ENCODE measurements around the gene PIK3CA. TPM values are rescaled to one million over a fixed set of nuclear protein-coding genes. Genes with fewer than 3 reads are reported as not detected.
A peak's percentile ranks its signal among the peaks of the same experiment; 100 is the strongest.

The PIK3CA gene
- total RNA-seq, 2 experiments from 2014 or later: 9.0 to 17.8 TPM

DNA sequence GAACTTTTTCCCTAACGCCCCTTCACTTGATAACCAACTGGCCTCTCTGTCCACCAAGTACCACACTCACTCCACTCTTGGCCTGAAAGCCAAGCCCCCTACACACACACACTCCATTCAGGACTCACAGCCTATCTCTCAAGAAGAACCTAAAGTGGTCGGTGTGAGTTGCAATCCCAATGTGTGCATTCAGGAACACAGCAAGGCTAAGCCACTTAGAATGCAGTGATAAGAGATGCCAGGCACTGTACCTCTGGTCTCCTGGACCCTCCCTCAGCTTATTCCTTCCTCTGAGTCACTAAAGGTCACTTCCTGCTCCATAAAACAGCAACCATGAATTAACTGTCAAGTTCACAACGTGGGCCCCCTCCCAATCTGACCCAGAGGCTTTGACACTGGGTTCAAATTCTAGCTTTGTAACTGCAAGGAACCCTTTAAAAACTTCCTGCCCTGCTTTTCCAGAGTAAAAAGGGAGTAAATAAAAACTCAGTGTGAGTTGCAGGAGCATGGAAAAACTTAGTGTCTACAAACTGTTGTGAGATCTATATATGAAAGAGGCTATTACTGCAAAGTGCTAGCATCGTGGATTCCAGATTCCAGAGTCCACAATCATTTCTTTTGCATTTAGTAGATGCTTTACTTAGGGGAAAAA is 120.4 kb downstream of the PIK3CA start:
- POLR2A ChIA-PET: interaction anchor here (0.7 to 1.9 kb wide), 2 partner anchors 13 to 89 kb away, joined by 3 to 5 read pairs; no protein-coding TSS in a partner anchor
- BruUV-seq (replicated peaks): no TSS peak
- intact Hi-C loops (cut with micrococcal nuclease; ENCODE audit: unreplicated experiment): no loop called here
- Histone ChIP-seq H3K36me3 (ENCODE audit: insufficient read depth, low read length) (no peaks in the 10 kb centered on the region), H3K4me1 (ENCODE audit: insufficient read depth, low read length, poor library complexity, severe bottlenecking) (peaks cover 31% of the 10 kb centered on the region), H3K79me2 (ENCODE audit: insufficient read depth, low read depth, low read length) (no peaks in the 10 kb centered on the region), H2AFZ (ENCODE audit: low read length) (peak overlapping the region; percentile 75; the same call in 1 of the 2 replicates), H3K27ac (ENCODE audit: low read depth, low read length, poor library complexity, severe bottlenecking) (no peak overlapping the region), H3K9me2 (ENCODE audit: insufficient read depth, low read length) (no peaks in the 10 kb centered on the region), H3K4me2 (ENCODE audit: low read length) (no peak overlapping the region), H4K20me1 (ENCODE audit: insufficient read depth, low read length) (no peaks in the 10 kb centered on the region), H3K9me3 (ENCODE audit: low read length) (no peaks in the 10 kb centered on the region), H3K4me3 (ENCODE audit: low read depth, low read length, poor library complexity, severe bottlenecking) (no peak overlapping the region)
- CTCF ChIA-PET (ENCODE audit: unreplicated experiment): interaction anchor here (1.5 kb wide), 1 partner anchor 25 kb away, joined by 3 read pairs; no protein-coding TSS in a partner anchor
- TF ChIP-seq, protein P1, sequence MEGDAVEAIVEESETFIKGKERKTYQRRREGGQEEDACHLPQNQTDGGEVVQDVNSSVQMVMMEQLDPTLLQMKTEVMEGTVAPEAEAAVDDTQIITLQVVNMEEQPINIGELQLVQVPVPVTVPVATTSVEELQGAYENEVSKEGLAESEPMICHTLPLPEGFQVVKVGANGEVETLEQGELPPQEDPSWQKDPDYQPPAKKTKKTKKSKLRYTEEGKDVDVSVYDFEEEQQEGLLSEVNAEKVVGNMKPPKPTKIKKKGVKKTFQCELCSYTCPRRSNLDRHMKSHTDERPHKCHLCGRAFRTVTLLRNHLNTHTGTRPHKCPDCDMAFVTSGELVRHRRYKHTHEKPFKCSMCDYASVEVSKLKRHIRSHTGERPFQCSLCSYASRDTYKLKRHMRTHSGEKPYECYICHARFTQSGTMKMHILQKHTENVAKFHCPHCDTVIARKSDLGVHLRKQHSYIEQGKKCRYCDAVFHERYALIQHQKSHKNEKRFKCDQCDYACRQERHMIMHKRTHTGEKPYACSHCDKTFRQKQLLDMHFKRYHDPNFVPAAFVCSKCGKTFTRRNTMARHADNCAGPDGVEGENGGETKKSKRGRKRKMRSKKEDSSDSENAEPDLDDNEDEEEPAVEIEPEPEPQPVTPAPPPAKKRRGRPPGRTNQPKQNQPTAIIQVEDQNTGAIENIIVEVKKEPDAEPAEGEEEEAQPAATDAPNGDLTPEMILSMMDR (conservative IDR thresholded peaks at IDR 0.05; ENCODE audit: low read length): no peak
- TF ChIP-seq EZH2phosphoT487 (IDR thresholded peaks at IDR 0.05; ENCODE audit: borderline replicate concordance, low read depth, low read length): no peak
- no peak for DNase-seq (ENCODE audit: low spot score)

DNA sequence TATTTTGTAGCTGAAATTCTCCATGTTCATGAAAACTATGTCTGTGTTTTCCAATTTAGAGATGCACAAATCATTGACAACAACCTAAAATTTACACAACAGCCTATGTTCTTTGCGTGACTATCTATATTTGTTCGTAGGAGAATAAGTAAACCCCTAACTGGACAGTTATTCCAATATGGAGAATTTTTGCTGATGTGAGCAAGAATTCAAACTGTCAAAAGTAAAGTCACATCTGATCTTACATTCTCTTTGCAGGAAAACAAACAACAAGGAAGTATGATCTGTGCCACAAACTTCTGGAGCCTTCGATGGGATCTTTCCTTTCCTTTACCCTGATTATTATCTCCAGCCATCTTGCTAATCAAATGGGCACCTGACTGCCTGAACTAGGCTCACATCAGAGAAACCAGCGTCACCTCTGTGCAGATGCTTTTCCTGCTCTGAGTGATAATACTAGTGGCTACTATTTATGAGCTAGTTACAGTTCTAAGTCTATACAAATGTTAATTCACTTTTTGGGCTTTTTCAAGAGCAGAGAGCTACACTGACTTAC is 121.1 kb downstream of the PIK3CA start:
- Histone ChIP-seq H3K9me3 (ENCODE audit: low read length) (no peaks in the 10 kb centered on the region), H2AFZ (ENCODE audit: low read length) (peak overlapping the region; percentile 75; the same call in 1 of the 2 replicates), H3K36me3 (ENCODE audit: insufficient read depth, low read length) (no peaks in the 10 kb centered on the region), H3K4me2 (ENCODE audit: low read length) (no peak overlapping the region), H3K4me1 (ENCODE audit: insufficient read depth, low read length, poor library complexity, severe bottlenecking) (peaks cover 31% of the 10 kb centered on the region), H4K20me1 (ENCODE audit: insufficient read depth, low read length) (no peaks in the 10 kb centered on the region), H3K27ac (ENCODE audit: low read depth, low read length, poor library complexity, severe bottlenecking) (no peak overlapping the region), H3K79me2 (ENCODE audit: insufficient read depth, low read depth, low read length) (no peaks in the 10 kb centered on the region), H3K9me2 (ENCODE audit: insufficient read depth, low read length) (no peaks in the 10 kb centered on the region), H3K4me3 (ENCODE audit: low read depth, low read length, poor library complexity, severe bottlenecking) (no peak overlapping the region)
- BruUV-seq (replicated peaks): no TSS peak
- POLR2A ChIA-PET: interaction anchor here (0.5 to 1.9 kb wide), 5 partner anchors 14 to 514 kb away, joined by 3 to 7 read pairs (median 3); no protein-coding TSS in a partner anchor
- CTCF ChIA-PET (ENCODE audit: unreplicated experiment): interaction anchor here (1.5 kb wide), 1 partner anchor 24 kb away, joined by 3 read pairs; no protein-coding TSS in a partner anchor
- TF ChIP-seq, protein P1 (conservative IDR thresholded peaks at IDR 0.05; ENCODE audit: low read length): no peak
- TF ChIP-seq EZH2phosphoT487 (IDR thresholded peaks at IDR 0.05; ENCODE audit: borderline replicate concordance, low read depth, low read length): no peak
- DNase-seq (ENCODE audit: low spot score): no peak
- intact Hi-C loops (cut with micrococcal nuclease; ENCODE audit: unreplicated experiment): no loop called here

Data from OCI-LY7 (cell line).